HG03108 (cell line): ENCODE data around the gene GPN3.
A peak's percentile ranks its signal among the peaks of the same experiment; 100 is the strongest.
"Not testable (repeated sequence)": the region's sequence is repeated elsewhere in the genome, so short reads cannot be mapped to it uniquely, and the experiment has no call there.

Source experiments
- ATAC-seq: cut with Tn5 transposase; IDR thresholded peaks from one replicate; pipeline ENCODE4 v1.9.1; 2021; ENCODE audit warnings: moderate library complexity; ENCODE audit not compliant: unreplicated experiment

Gene GPN3

GRCh38 chr12:110449799-110450497 lies 18.1 kb downstream of the GPN3 start, which contains the start of gene ARPC3:
TSS of gene ARPC3 (minus strand) at chr12:110450337. CDS start at chr12:110450260, 77 bp downstream.
- peak; percentile 92 for ATAC-seq

- ATAC-seq: no peak
Measured at GRCh38 chr12:110444455-110444854, 23.6 kb downstream of the GPN3 start.

GRCh38 chr12:110436231-110436630 lies 31.8 kb downstream of the GPN3 start:
- ATAC-seq: no peak

- ATAC-seq: no peak
Measured at GRCh38 chr12:110431957-110432587, 36.0 kb downstream of the GPN3 start.

GRCh38 chr12:110429676-110430075 lies 38.4 kb downstream of the GPN3 start:
- ATAC-seq: not testable (repeated sequence)

- no peak for ATAC-seq
Measured at GRCh38 chr12:110426406-110426805, 41.7 kb downstream of the GPN3 start.

GRCh38 chr12:110424237-110424636 lies 43.8 kb downstream of the GPN3 start:
- ATAC-seq: no peak

GRCh38 chr12:110421701-110422100 lies 46.4 kb downstream of the GPN3 start:
- ATAC-seq: no peak

GRCh38 chr12:110421159-110421661 lies 46.8 kb downstream of the GPN3 start:
- ATAC-seq: no peak

- ATAC-seq: not testable (repeated sequence)
Measured at GRCh38 chr12:110420644-110421043, 47.4 kb downstream of the GPN3 start.

- not testable (repeated sequence) for ATAC-seq
Measured at GRCh38 chr12:110417113-110417512, 50.9 kb downstream of the GPN3 start.

- not testable (repeated sequence) for ATAC-seq
Measured at GRCh38 chr12:110410086-110410485, 58.0 kb downstream of the GPN3 start.

- ATAC-seq: not testable (repeated sequence)
Measured at GRCh38 chr12:110405126-110405662, 62.9 kb downstream of the GPN3 start.

GRCh38 chr12:110403976-110404682 lies 63.9 kb downstream of the GPN3 start:
- peak; percentile 29 for ATAC-seq

GRCh38 chr12:110403146-110403975 lies 64.7 kb downstream of the GPN3 start, which contains the start of gene ANAPC7:
TSS of gene ANAPC7 (minus strand) at chr12:110403708. CDS start at chr12:110403627, 81 bp downstream.
- ATAC-seq: peak; percentile 67
